ENCODE data around the gene ZFP62.

GRCh38 chr5:180799194-180799593 is 61.9 kb downstream of the ZFP62 start:
- TF ChIP-seq CTCF (conservative IDR thresholded peaks at IDR 0.05; ENCODE audit: low read length), result peak; percentile 70
- no peak for TF ChIP-seq EZH2phosphoT487 (IDR thresholded peaks at IDR 0.05; ENCODE audit: borderline replicate concordance, low read depth, low read length)
